HFF-Myc (cell line): Measurements from ENCODE around the gene TBKBP1.

ENCODE experiments used
- DNase-seq: peaks from one replicate; pipeline ENCODE4 v3.0.0-alpha.2; 2011; ENCODE audit warnings: low read depth; ENCODE audit errors: extremely low read depth
- H3K4me3 ChIP-seq: replicated peaks from 2 replicates; pipeline ENCODE4 v1.5.1; 2011; ENCODE audit warnings: low read depth, mild to moderate bottlenecking, control low read depth, low read length
- CTCF ChIP-seq: IDR thresholded peaks from 2 replicates; pipeline ENCODE4 v1.5.1; 2012; ENCODE audit warnings: mild to moderate bottlenecking, low read depth, low read length, control low read depth; ENCODE audit errors: missing control alignments

TBKBP1 gene

GRCh38 chr17:47745037-47745380 is 51.0 kb downstream of the TBKBP1 start:
- DNase-seq = no peak
- no peak for TF ChIP-seq CTCF
- H3K4me3 ChIP-seq = no peak overlapping the region

- no peak for TF ChIP-seq CTCF
- no peak for DNase-seq
- H3K4me3 ChIP-seq = no peak overlapping the region
These were observed 57.5 kb downstream of the TBKBP1 start for GRCh38 chr17:47751471-47751870.

GRCh38 chr17:47757386-47757785 is 63.4 kb downstream of the TBKBP1 start:
- H3K4me3 ChIP-seq = no peak overlapping the region
- TF ChIP-seq CTCF = no peak
- no peak for DNase-seq

- no peak for DNase-seq
- H3K4me3 ChIP-seq = no peak overlapping the region
- TF ChIP-seq CTCF = no peak
These were observed 66.6 kb downstream of the TBKBP1 start for GRCh38 chr17:47760409-47761140.
